ENCODE measurements around the gene SH2D4B. TPM values are rescaled to one million over a fixed set of nuclear protein-coding genes. Genes with fewer than 3 reads are reported as not detected.
"Not testable (repeated sequence)": the region's sequence is repeated elsewhere in the genome, so short reads cannot be mapped to it uniquely, and the experiment has no call there.

SH2D4B gene
- total RNA-seq, 4 donors from 2014 or later, result not detected

- Histone ChIP-seq H3K9me3 (no peaks in the 10 kb centered on the region), H3K27ac (no peak overlapping the region), H3K27me3 (no peaks in the 10 kb centered on the region), H3K4me3 (no peak overlapping the region), H3K4me1 (no peaks in the 10 kb centered on the region), H3K36me3 (no peaks in the 10 kb centered on the region)
- WGBS, 2 donors, result 84 to 86% methylated on average over 4 of the region's 4 CpGs
- TF ChIP-seq EP300 (IDR thresholded peaks at IDR 0.05) (no peak), POLR2A (IDR thresholded peaks at IDR 0.05) (no peak)
- TF ChIP-seq, protein P1, sequence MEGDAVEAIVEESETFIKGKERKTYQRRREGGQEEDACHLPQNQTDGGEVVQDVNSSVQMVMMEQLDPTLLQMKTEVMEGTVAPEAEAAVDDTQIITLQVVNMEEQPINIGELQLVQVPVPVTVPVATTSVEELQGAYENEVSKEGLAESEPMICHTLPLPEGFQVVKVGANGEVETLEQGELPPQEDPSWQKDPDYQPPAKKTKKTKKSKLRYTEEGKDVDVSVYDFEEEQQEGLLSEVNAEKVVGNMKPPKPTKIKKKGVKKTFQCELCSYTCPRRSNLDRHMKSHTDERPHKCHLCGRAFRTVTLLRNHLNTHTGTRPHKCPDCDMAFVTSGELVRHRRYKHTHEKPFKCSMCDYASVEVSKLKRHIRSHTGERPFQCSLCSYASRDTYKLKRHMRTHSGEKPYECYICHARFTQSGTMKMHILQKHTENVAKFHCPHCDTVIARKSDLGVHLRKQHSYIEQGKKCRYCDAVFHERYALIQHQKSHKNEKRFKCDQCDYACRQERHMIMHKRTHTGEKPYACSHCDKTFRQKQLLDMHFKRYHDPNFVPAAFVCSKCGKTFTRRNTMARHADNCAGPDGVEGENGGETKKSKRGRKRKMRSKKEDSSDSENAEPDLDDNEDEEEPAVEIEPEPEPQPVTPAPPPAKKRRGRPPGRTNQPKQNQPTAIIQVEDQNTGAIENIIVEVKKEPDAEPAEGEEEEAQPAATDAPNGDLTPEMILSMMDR (IDR thresholded peaks at IDR 0.05), result no peak
- DNase-seq (ENCODE audit: low spot score in 2 of 2), result no peak
Observed at GRCh38 chr10:80542053-80542452, 4.4 kb downstream of the SH2D4B start.

- WGBS, 2 donors, result 92% methylated on average over 10 to 17 of the region's 19 CpGs
- Histone ChIP-seq H3K4me3 (no peak overlapping the region), H3K9me3 (no peaks in the 10 kb centered on the region), H3K27me3 (no peaks in the 10 kb centered on the region), H3K27ac (no peak overlapping the region), H3K4me1 (no peaks in the 10 kb centered on the region), H3K36me3 (no peaks in the 10 kb centered on the region)
- TF ChIP-seq POLR2A (IDR thresholded peaks at IDR 0.05) (no peak), EP300 (IDR thresholded peaks at IDR 0.05) (no peak)
- TF ChIP-seq, protein P1 (IDR thresholded peaks at IDR 0.05), result no peak
- no peak for DNase-seq (ENCODE audit: low spot score in 2 of 2)
Observed at GRCh38 chr10:80542652-80543318, 5.1 kb downstream of the SH2D4B start.

DNA sequence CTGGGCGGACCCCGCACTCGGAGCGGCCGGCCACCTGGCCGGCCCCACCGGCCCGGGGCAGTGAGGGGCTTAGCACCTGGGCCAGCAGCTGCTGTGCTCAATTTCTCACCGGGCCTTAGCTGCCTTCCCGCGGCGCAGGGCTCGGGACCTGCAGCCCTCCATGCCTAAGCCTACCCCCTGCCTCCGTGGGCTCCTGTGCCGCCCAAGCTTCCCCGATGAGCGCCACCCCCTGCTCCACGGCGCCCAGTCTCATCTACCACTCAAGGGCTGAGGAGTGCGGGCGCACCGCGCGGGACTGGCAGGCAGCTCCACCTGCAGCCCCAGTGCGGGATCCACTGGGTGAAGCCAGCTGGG is 5.6 kb downstream of the SH2D4B start:
- DNase-seq (ENCODE audit: low spot score in 2 of 2); H3K36me3 ChIP-seq; H3K4me3 ChIP-seq; H3K4me1 ChIP-seq; H3K27ac ChIP-seq; H3K27me3 ChIP-seq; H3K9me3 ChIP-seq: not testable (repeated sequence)
- WGBS, 2 donors, result 96 to 98% methylated on average over 13 to 24 of the region's 25 CpGs

DNA sequence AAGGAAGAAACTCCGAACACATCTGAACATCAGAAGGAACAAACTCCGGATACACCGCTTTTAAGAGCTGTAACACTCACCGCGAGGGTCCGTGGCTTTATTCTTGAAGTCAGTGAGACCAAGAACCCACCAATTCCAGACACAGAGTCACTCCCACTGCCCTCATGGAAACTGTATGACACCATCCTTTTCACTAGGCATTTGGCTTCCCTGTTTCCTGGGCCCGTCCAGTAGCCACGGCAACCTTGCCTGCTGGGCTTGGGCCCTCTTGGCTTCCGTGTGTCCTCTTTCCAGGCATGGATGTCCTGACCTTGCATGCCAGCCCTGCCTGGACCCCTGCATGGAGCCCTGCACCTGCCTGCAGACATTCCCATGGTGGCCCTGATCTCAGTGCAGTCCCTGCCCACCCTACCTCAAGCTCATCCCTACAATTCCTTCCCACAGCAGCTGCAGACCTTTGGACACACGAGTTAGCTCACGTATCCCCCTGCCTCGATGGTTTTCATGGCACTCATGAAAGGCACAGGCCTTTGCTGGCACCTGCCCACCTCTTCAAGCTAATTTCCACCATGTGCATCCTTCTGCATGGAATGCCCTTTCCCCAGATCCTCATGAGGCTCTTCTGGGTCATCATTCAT is 6.7 kb downstream of the SH2D4B start:
- Histone ChIP-seq H3K4me1 (no peaks in the 10 kb centered on the region), H3K27me3 (no peaks in the 10 kb centered on the region), H3K36me3 (no peaks in the 10 kb centered on the region), H3K27ac (no peak overlapping the region), H3K4me3 (no peak overlapping the region), H3K9me3 (no peaks in the 10 kb centered on the region)
- no peak for TF ChIP-seq POLR2A (IDR thresholded peaks at IDR 0.05)
- no peak for TF ChIP-seq EP300 (IDR thresholded peaks at IDR 0.05)
- TF ChIP-seq, protein P1 (IDR thresholded peaks at IDR 0.05), result no peak
- DNase-seq (ENCODE audit: low spot score in 2 of 2), result no peak
- WGBS, 2 donors, result 85 to 91% methylated on average over 12 of the region's 12 CpGs

GRCh38 chr10:80545258-80545881 is 7.7 kb downstream of the SH2D4B start:
- Histone ChIP-seq H3K27me3 (no peaks in the 10 kb centered on the region), H3K4me1 (no peaks in the 10 kb centered on the region), H3K9me3 (no peaks in the 10 kb centered on the region), H3K27ac (no peak overlapping the region), H3K36me3 (no peaks in the 10 kb centered on the region), H3K4me3 (no peak overlapping the region)
- TF ChIP-seq, protein P1 (IDR thresholded peaks at IDR 0.05), result no peak
- TF ChIP-seq POLR2A (IDR thresholded peaks at IDR 0.05), result no peak
- no peak for TF ChIP-seq EP300 (IDR thresholded peaks at IDR 0.05)
- DNase-seq (ENCODE audit: low spot score in 2 of 2), result no peak
- 88% methylated on average over 7 of the region's 7 CpGs for WGBS, 2 donors

Measured in tibial nerve (tissue), 4 donors.